K562 (cell line): Measurements from ENCODE around the gene KIAA1958. TPM values are rescaled to one million over a fixed set of nuclear protein-coding genes. Genes with fewer than 3 reads are reported as not detected.

Experiments
- BRD4 ChIP-seq: fragments of 200-600 bp; sonication (generic); IDR thresholded peaks from 2 replicates; pipeline ENCODE4 v1.6.1; 2017; ENCODE audit warnings: inconsistent platforms
- BRF1 ChIP-seq: IDR thresholded peaks from 3 replicates; pipeline ENCODE4 v1.6.1; 2011; ENCODE audit warnings: borderline replicate concordance, mild to moderate bottlenecking; ENCODE audit not compliant: insufficient read length; ENCODE audit errors: extremely low read depth
- CCAR2 ChIP-seq: fragments of 200-400 bp; formaldehyde crosslinking; IDR thresholded peaks from 2 replicates; pipeline ENCODE4 v1.6.1; 2017; ENCODE audit warnings: mild to moderate bottlenecking, low read depth, low read length
- CREB1 ChIP-seq, 2 experiments: sonication (generic) in 1 of 2; formaldehyde crosslinking in 1 of 2; IDR thresholded peaks; 2 replicates each; pipeline versions ENCODE4 v1.6.1 to v1.8.0; 2012 to 2022; ENCODE audit warnings: inconsistent platforms in 1 of 2, mild to moderate bottlenecking in 1 of 2, missing genetic modification reagents in 1 of 2, moderate library complexity in 1 of 2
- DIDO1 ChIP-seq: fragments of 450-650 bp; IDR thresholded peaks from 2 replicates; pipeline ENCODE4 v1.6.1; 2016; ENCODE audit warnings: low read depth, missing biosample characterization, missing genetic modification characterization
- GTF2A2 ChIP-seq: IDR thresholded peaks from 2 replicates; pipeline ENCODE4 v1.6.1; 2016; ENCODE audit warnings: mild to moderate bottlenecking, missing genetic modification characterization, missing compliant biosample characterization
- KAT8 ChIP-seq: fragments of 450-650 bp; IDR thresholded peaks from 2 replicates; pipeline ENCODE4 v1.6.1; 2016; ENCODE audit warnings: low read depth, mild to moderate bottlenecking
- KLF16 ChIP-seq: IDR thresholded peaks from 2 replicates; pipeline ENCODE4 v1.6.1; 2016; ENCODE audit warnings: antibody characterized with exemption
- SMARCA5 ChIP-seq: fragments of 450-650 bp; IDR thresholded peaks from 2 replicates; pipeline ENCODE4 v1.6.1; 2016
- SMARCC2 ChIP-seq: fragments of 450-650 bp; IDR thresholded peaks from 2 replicates; pipeline ENCODE4 v1.6.1; 2017; ENCODE audit warnings: antibody characterized with exemption, moderate library complexity, mild to moderate bottlenecking, low read depth
- ZNF121 ChIP-seq: sonication (generic); formaldehyde crosslinking; conservative IDR thresholded peaks from 2 replicates; pipeline ENCODE4 v1.8.0; 2022; ENCODE audit warnings: missing genetic modification reagents
- ZNF239 ChIP-seq: fragments of 250-450 bp; sonication (Bioruptor Pico); IDR thresholded peaks from 2 replicates; pipeline ENCODE4 v1.4.0; 2020; ENCODE audit warnings: mild to moderate bottlenecking
- ZNF282 ChIP-seq: sonication (generic); formaldehyde crosslinking; IDR thresholded peaks from 2 replicates; pipeline ENCODE4 v1.8.1; 2023; ENCODE audit warnings: missing genetic modification reagents
- ZNF354B ChIP-seq: fragments of 250-450 bp; sonication (Bioruptor Pico); IDR thresholded peaks from 2 replicates; pipeline ENCODE4 v1.4.0; 2020
- ZNF644 ChIP-seq: fragments of 200-800 bp; sonication (Bioruptor generic); IDR thresholded peaks from 2 replicates; pipeline ENCODE4 v1.6.1; 2016; ENCODE audit warnings: low read depth, missing genetic modification characterization, missing compliant biosample characterization
- ZNF830 ChIP-seq: fragments of 250-450 bp; sonication (Bioruptor Pico); IDR thresholded peaks from 2 replicates; pipeline ENCODE4 v1.5.0; 2021; ENCODE audit warnings: mild to moderate bottlenecking
- polyA plus RNA-seq, 8 experiments: library from polyadenylated mRNA; depleted of rRNA in 4 of 8; stranded (reverse) in 5 of 8; unstranded in 3 of 8; fragments of >200 nt; fragmentation: Nextera tagmentation in 2 of 8; fragmentation: Illumina TruSeq in 1 of 8; extraction: Ambion mirVana in 2 of 8; extraction: Trizol in 1 of 8; gene quantifications; 2 replicates each; pipeline versions ENCODE4 v1.2.1 to v1.2.3, GENCODE V29; 2011 to 2014; ENCODE audit warnings: inconsistent platforms in 1 of 8, missing spikeins in 1 of 8
- total RNA-seq, 7 experiments: library from RNA; depleted of rRNA in 6 of 7; stranded (reverse); fragments of >200 nt in 6 of 7; fragmentation: Illumina TruSeq in 2 of 7; extraction: Trizol in 2 of 7; gene quantifications; 2 replicates each; pipeline versions ENCODE4 v1.2.1 to v1.2.3, GENCODE V29; 2011 to 2021; ENCODE audit warnings: low replicate concordance in 1 of 7
- TF ChIP-seq, protein P1 (sequence below), 2 experiments: fragments of 450-650 bp in 1 of 2; sonication (generic) in 1 of 2; formaldehyde crosslinking in 1 of 2; IDR thresholded peaks; 2 replicates each; pipeline versions ENCODE4 v1.7.1 to v1.9.0; 2016 to 2022; ENCODE audit warnings: inconsistent platforms in 1 of 2, mild to moderate bottlenecking in 1 of 2, missing genetic modification reagents in 1 of 2
- TF ChIP-seq, protein P2 (sequence below): fragments of 200-400 bp; formaldehyde crosslinking; IDR thresholded peaks from 2 replicates; pipeline ENCODE4 v1.6.1; 2017; ENCODE audit warnings: mild to moderate bottlenecking, low read depth, low read length, moderate library complexity

Gene KIAA1958
- total and polyA plus RNA-seq, 9 of the 15 experiments (the other 6 are each of a cell fraction or from before 2014, with no cell fraction given), result 1.1 to 16.0 (median 10.1) TPM

DNA sequence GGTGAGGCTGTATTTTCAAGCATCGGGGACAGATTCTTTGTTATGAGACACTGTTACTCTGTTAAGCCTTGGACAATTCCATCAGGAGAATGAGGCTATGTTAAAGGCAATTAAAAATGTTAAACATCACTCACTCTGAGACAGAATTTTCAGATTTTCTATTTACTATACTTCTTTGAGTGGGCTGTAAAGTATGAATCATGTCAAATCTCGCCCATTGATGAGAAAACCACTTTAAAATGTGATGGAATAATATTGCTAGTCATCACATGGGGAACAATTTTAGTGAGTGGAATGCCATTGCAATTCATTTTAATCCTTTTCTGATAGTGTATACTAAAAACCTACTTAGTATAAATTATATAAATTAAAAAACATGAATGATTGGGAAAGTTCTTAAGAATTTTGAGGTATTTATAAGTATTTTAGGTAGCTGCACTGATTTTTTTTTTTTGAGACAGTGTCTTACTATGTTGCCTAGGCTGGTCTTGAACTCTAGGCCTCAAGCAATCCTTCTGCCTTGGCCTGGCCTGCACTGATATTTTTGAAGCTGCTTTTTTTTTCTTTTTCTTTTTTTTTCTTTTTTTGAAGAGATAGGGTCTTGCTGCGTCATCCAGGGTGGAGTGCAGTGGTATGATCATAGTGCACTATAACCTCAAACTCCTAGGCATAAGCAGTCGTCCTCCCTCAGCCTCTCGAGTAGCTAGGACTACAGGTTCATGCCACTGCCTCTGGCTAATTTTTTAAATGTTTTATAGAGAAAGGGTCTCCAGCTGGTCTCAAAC lies 73.2 kb downstream of the KIAA1958 start (continued):
- TF ChIP-seq, protein P1, sequence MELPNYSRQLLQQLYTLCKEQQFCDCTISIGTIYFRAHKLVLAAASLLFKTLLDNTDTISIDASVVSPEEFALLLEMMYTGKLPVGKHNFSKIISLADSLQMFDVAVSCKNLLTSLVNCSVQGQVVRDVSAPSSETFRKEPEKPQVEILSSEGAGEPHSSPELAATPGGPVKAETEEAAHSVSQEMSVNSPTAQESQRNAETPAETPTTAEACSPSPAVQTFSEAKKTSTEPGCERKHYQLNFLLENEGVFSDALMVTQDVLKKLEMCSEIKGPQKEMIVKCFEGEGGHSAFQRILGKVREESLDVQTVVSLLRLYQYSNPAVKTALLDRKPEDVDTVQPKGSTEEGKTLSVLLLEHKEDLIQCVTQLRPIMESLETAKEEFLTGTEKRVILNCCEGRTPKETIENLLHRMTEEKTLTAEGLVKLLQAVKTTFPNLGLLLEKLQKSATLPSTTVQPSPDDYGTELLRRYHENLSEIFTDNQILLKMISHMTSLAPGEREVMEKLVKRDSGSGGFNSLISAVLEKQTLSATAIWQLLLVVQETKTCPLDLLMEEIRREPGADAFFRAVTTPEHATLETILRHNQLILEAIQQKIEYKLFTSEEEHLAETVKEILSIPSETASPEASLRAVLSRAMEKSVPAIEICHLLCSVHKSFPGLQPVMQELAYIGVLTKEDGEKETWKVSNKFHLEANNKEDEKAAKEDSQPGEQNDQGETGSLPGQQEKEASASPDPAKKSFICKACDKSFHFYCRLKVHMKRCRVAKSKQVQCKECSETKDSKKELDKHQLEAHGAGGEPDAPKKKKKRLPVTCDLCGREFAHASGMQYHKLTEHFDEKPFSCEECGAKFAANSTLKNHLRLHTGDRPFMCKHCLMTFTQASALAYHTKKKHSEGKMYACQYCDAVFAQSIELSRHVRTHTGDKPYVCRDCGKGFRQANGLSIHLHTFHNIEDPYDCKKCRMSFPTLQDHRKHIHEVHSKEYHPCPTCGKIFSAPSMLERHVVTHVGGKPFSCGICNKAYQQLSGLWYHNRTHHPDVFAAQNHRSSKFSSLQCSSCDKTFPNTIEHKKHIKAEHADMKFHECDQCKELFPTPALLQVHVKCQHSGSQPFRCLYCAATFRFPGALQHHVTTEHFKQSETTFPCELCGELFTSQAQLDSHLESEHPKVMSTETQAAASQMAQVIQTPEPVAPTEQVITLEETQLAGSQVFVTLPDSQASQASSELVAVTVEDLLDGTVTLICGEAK (IDR thresholded peaks at IDR 0.05), result peak; percentile 38; the same call in 1 of the 2 replicates
- TF ChIP-seq, protein P1 (CRISPR knock-in tag; IDR thresholded peaks at IDR 0.05), result no peak
- TF ChIP-seq KLF16 (no peak), ZNF644 (no peak), ZNF830 (CRISPR knock-in tag) (no peak), CCAR2 (no peak), BRD4 (no peak), SMARCA5 (no peak), CREB1 (IDR thresholded peaks at IDR 0.05) (0 out of 2 replicates have a peak, but pooled peaks have one; percentile 37), CREB1 (CRISPR knock-in tag; IDR thresholded peaks at IDR 0.05) (no peak), ZNF354B (CRISPR knock-in tag) (no peak), SMARCC2 (0 out of 2 replicates have a peak, but pooled peaks have one; percentile 57), ZNF121 (CRISPR knock-in tag) (no peak), ZNF239 (CRISPR knock-in tag) (no peak), DIDO1 (tag) (no peak), BRF1 (no peak), GTF2A2 (no peak), KAT8 (no peak), ZNF282 (no peak)
- TF ChIP-seq, protein P2, sequence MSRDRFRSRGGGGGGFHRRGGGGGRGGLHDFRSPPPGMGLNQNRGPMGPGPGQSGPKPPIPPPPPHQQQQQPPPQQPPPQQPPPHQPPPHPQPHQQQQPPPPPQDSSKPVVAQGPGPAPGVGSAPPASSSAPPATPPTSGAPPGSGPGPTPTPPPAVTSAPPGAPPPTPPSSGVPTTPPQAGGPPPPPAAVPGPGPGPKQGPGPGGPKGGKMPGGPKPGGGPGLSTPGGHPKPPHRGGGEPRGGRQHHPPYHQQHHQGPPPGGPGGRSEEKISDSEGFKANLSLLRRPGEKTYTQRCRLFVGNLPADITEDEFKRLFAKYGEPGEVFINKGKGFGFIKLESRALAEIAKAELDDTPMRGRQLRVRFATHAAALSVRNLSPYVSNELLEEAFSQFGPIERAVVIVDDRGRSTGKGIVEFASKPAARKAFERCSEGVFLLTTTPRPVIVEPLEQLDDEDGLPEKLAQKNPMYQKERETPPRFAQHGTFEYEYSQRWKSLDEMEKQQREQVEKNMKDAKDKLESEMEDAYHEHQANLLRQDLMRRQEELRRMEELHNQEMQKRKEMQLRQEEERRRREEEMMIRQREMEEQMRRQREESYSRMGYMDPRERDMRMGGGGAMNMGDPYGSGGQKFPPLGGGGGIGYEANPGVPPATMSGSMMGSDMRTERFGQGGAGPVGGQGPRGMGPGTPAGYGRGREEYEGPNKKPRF, result no peak
